LHCN-M2 (cell line): ENCODE measurements around the gene ADM2. TPM values are rescaled to one million over a fixed set of nuclear protein-coding genes. Genes with fewer than 3 reads are reported as not detected.
A peak's percentile ranks its signal among the peaks of the same experiment; 100 is the strongest.
"Not testable (repeated sequence)": the region's sequence is repeated elsewhere in the genome, so short reads cannot be mapped to it uniquely, and the experiment has no call there.

ENCODE experiments used
- DNase-seq: peaks from one replicate; pipeline ENCODE4 v3.0.0-alpha.2; 2012; ENCODE audit warnings: low read depth
- total RNA-seq: library from RNA; depleted of rRNA; stranded (reverse); fragments of >200 nt; gene quantifications from 2 replicates; pipeline ENCODE4 v1.2.3, GENCODE V29; 2014

ADM2 gene
- total RNA-seq, 1 experiment from 2014 or later = not detected

- DNase-seq = no peak
These were observed 24.6 kb downstream of the ADM2 start for GRCh38 chr22:50505776-50506610.

- DNase-seq = no peak
These were observed 25.5 kb downstream of the ADM2 start for GRCh38 chr22:50506611-50507420.

GRCh38 chr22:50507421-50507990, 26.2 kb downstream of the ADM2 start, which contains the start of gene LMF2:
LMF2 (minus strand) TSS chr22:50507702; CDS start chr22:50507675, 27 bp downstream.
- no peak for DNase-seq

- DNase-seq = peak; percentile 96
These were observed 26.9 kb downstream of the ADM2 start, which contains the start of gene NCAPH2 for GRCh38 chr22:50507991-50508884. NCAPH2 (plus strand) TSS chr22:50508224; CDS start chr22:50508338, 114 bp downstream.

GRCh38 chr22:50508897-50509296, 27.6 kb downstream of the ADM2 start:
- no peak for DNase-seq

- DNase-seq = no peak
These were observed 31.8 kb downstream of the ADM2 start for GRCh38 chr22:50513175-50513574.

GRCh38 chr22:50516068-50516467, 34.7 kb downstream of the ADM2 start:
- no peak for DNase-seq

- DNase-seq = no peak
These were observed 35.5 kb downstream of the ADM2 start for GRCh38 chr22:50516891-50517290.

GRCh38 chr22:50517495-50518260, 36.3 kb downstream of the ADM2 start:
- DNase-seq = no peak

- no peak for DNase-seq
These were observed 37.3 kb downstream of the ADM2 start for GRCh38 chr22:50518606-50519005.

- no peak for DNase-seq
These were observed 37.8 kb downstream of the ADM2 start for GRCh38 chr22:50519151-50519550.

GRCh38 chr22:50520184-50520583, 38.8 kb downstream of the ADM2 start:
- DNase-seq = not testable (repeated sequence)

- DNase-seq = no peak
These were observed 39.6 kb downstream of the ADM2 start for GRCh38 chr22:50520826-50521453.

GRCh38 chr22:50521710-50522109, 40.4 kb downstream of the ADM2 start:
- DNase-seq = no peak

GRCh38 chr22:50522208-50522805, 41.0 kb downstream of the ADM2 start:
- no peak for DNase-seq

- DNase-seq = no peak
These were observed 41.6 kb downstream of the ADM2 start for GRCh38 chr22:50522806-50523438.

GRCh38 chr22:50523458-50523805, 42.1 kb downstream of the ADM2 start:
- DNase-seq = no peak

- DNase-seq = no peak
These were observed 42.7 kb downstream of the ADM2 start for GRCh38 chr22:50523806-50524675.
